Breast epithelium (tissue), 4 donors: ENCODE results near the gene TSPEAR. TPM values are rescaled to one million over a fixed set of nuclear protein-coding genes. Genes with fewer than 3 reads are reported as not detected.

Experiments used
- DNase-seq, 2 donors: peaks; one replicate each; pipeline ENCODE4 v3.0.0-alpha.2; 2019; ENCODE audit warnings: low spot score in 2 of 2
- H3K27ac ChIP-seq, 2 donors: fragments of 200-600 bp; sonication (generic) in 1 of 2; one replicate each; pipeline ENCODE4 v1.5.1; 2016 to 2019; ENCODE audit warnings: mild to moderate bottlenecking in 1 of 2
- H3K27me3 ChIP-seq, 2 donors: fragments of 200-600 bp; sonication (generic) in 1 of 2; one replicate each; pipeline versions ENCODE4 v1.5.1 to v1.6.0; 2017 to 2019; ENCODE audit warnings: control low read depth in 1 of 2, mild to moderate bottlenecking in 1 of 2
- H3K36me3 ChIP-seq: fragments of 200-600 bp; one replicate; pipeline ENCODE4 v1.5.1; 2019
- H3K4me1 ChIP-seq, 2 donors: fragments of 200-600 bp; sonication (generic); one replicate each; pipeline ENCODE4 v1.5.1; 2016 to 2019; ENCODE audit warnings: control low read depth in 1 of 2
- H3K4me3 ChIP-seq, 3 donors: fragments of 200-600 bp; sonication (generic); 1 replicate in 2 of 3; 2 replicates in 1 of 3; pipeline ENCODE4 v1.5.1; 2016 to 2019; ENCODE audit warnings: mild to moderate bottlenecking in 3 of 3, moderate library complexity in 2 of 3
- H3K9me3 ChIP-seq, 2 donors: fragments of 200-600 bp; sonication (generic) in 1 of 2; one replicate each; pipeline ENCODE4 v1.5.1; 2016 to 2019; ENCODE audit warnings: control low read depth in 1 of 2
- CTCF ChIP-seq, 3 donors: fragments of 450-650 bp; IDR thresholded peaks; one replicate each; pipeline ENCODE4 v1.5.1; 2016 to 2017; ENCODE audit warnings: antibody characterized with exemption in 3 of 3, mild to moderate bottlenecking in 3 of 3, moderate library complexity in 3 of 3
- POLR2A ChIP-seq: fragments of 450-650 bp; IDR thresholded peaks from one replicate; pipeline ENCODE4 v1.6.1; 2016; ENCODE audit warnings: antibody characterized with exemption, mild to moderate bottlenecking, moderate library complexity
- POLR2AphosphoS5 ChIP-seq, 3 donors: sonication (generic); formaldehyde crosslinking; IDR thresholded peaks; one replicate each; pipeline ENCODE4 v1.6.1; 2017; ENCODE audit warnings: antibody characterized with exemption in 3 of 3
- intact Hi-C: fragments of 100-400 bp; cut with DNase I; formaldehyde crosslinking; loops from one replicate; pipeline ENCODE4 v1.15.1; 2023; ENCODE audit warnings: low total_unique reads
- total RNA-seq, 3 donors: library from RNA; depleted of rRNA; stranded (reverse); fragments of >200 nt; gene quantifications; one replicate each; pipeline ENCODE4 v1.1.0, GENCODE V29; 2016

The TSPEAR gene
- total RNA-seq, 3 donors from 2014 or later: 0.15 TPM; not detected in 2

GRCh38 chr21:44537930-44538911, 173.2 kb downstream of the TSPEAR start:
- no peaks in the 10 kb centered on the region for H3K4me1 ChIP-seq
- no peak overlapping the region for H3K4me3 ChIP-seq
- TF ChIP-seq POLR2AphosphoS5 (IDR thresholded peaks at IDR 0.05) (no peak), CTCF (IDR thresholded peaks at IDR 0.05) (no peak), POLR2A (no peak)
- H3K27me3 ChIP-seq: peaks cover 0 to 6% of the 10 kb centered on the region in 2 donors
- H3K36me3 ChIP-seq: no peaks in the 10 kb centered on the region
- intact Hi-C loops: no loop called here
- peaks cover 0 to 9% of the 10 kb centered on the region in 2 donors for H3K9me3 ChIP-seq
- peak in 1 of 2 donors; percentile 45 for DNase-seq
- no peak overlapping the region for H3K27ac ChIP-seq

- H3K27ac ChIP-seq: no peak overlapping the region
- peaks cover 0 to 14% of the 10 kb centered on the region in 2 donors for H3K27me3 ChIP-seq
- H3K36me3 ChIP-seq: no peaks in the 10 kb centered on the region
- DNase-seq: peak; percentile 6 to 42
- TF ChIP-seq CTCF (IDR thresholded peaks at IDR 0.05) (no peak), POLR2AphosphoS5 (IDR thresholded peaks at IDR 0.05) (no peak), POLR2A (no peak)
- intact Hi-C loops: no loop called here
- no peaks in the 10 kb centered on the region for H3K4me1 ChIP-seq
- no peak overlapping the region for H3K4me3 ChIP-seq
- no peaks in the 10 kb centered on the region for H3K9me3 ChIP-seq
These were observed 175.4 kb downstream of the TSPEAR start for GRCh38 chr21:44535963-44536362.

GRCh38 chr21:44534688-44535087, 176.7 kb downstream of the TSPEAR start:
- Histone ChIP-seq H3K4me3 (no peak overlapping the region), H3K36me3 (no peaks in the 10 kb centered on the region), H3K9me3 (no peaks in the 10 kb centered on the region), H3K4me1 (no peaks in the 10 kb centered on the region), H3K27ac (no peak overlapping the region), H3K27me3 (peaks cover 0 to 14% of the 10 kb centered on the region in 2 donors)
- no peak for DNase-seq
- intact Hi-C loops: no loop called here
- no peak for TF ChIP-seq CTCF (IDR thresholded peaks at IDR 0.05)
- no peak for TF ChIP-seq POLR2A
- no peak for TF ChIP-seq POLR2AphosphoS5 (IDR thresholded peaks at IDR 0.05)

- intact Hi-C loops: no loop called here
- TF ChIP-seq POLR2AphosphoS5 (IDR thresholded peaks at IDR 0.05): no peak
- TF ChIP-seq POLR2A: no peak
- no peak for TF ChIP-seq CTCF (IDR thresholded peaks at IDR 0.05)
- Histone ChIP-seq H3K9me3 (no peaks in the 10 kb centered on the region), H3K4me1 (no peaks in the 10 kb centered on the region), H3K36me3 (no peaks in the 10 kb centered on the region), H3K4me3 (no peak overlapping the region), H3K27ac (no peak overlapping the region), H3K27me3 (peaks cover 0 to 14% of the 10 kb centered on the region in 2 donors)
- peak in 1 of 2 donors; percentile 34 for DNase-seq
These were observed 177.3 kb downstream of the TSPEAR start for GRCh38 chr21:44533891-44534627.
